NCI-H526 (cell line): Measurements from ENCODE around the gene DCAKD.

Source experiments
- DNase-seq, 2 experiments: peaks; one replicate each; lab custom pipeline; 2025; lab: John Stamatoyannopoulos, UW

The DCAKD gene

GRCh38 chr17:45001310-45001709, 50.1 kb downstream of the DCAKD start:
- DNase-seq, result no peak

- no peak for DNase-seq
Observed at GRCh38 chr17:44999433-44999832, 52.0 kb downstream of the DCAKD start.

- no peak for DNase-seq
Observed at GRCh38 chr17:44998646-44999045, 52.8 kb downstream of the DCAKD start.

GRCh38 chr17:44997733-44998520, 53.5 kb downstream of the DCAKD start:
- no peak for DNase-seq

GRCh38 chr17:44996304-44996703, 55.1 kb downstream of the DCAKD start:
- no peak for DNase-seq

- DNase-seq, result no peak
Observed at GRCh38 chr17:44995436-44996001, 55.9 kb downstream of the DCAKD start.

- no peak for DNase-seq
Observed at GRCh38 chr17:44992242-44992939, 59.0 kb downstream of the DCAKD start.

GRCh38 chr17:44990994-44991393, 60.4 kb downstream of the DCAKD start:
- DNase-seq, result no peak

GRCh38 chr17:44989552-44990138, 61.8 kb downstream of the DCAKD start:
- DNase-seq, result no peak

GRCh38 chr17:44988044-44988942, 63.1 kb downstream of the DCAKD start:
- peak in 1 of 2 experiments; percentile 37 for DNase-seq

GRCh38 chr17:44983563-44983962, 67.9 kb downstream of the DCAKD start:
- DNase-seq, result no peak

GRCh38 chr17:44982113-44982702, 69.2 kb downstream of the DCAKD start:
- DNase-seq, result no peak

- no peak for DNase-seq
Observed at GRCh38 chr17:44981221-44981968, 70.0 kb downstream of the DCAKD start.

- no peak for DNase-seq
Observed at GRCh38 chr17:44979426-44979995, 71.9 kb downstream of the DCAKD start.

- DNase-seq, result no peak
Observed at GRCh38 chr17:44978807-44979206, 72.6 kb downstream of the DCAKD start.

- DNase-seq, result no peak
Observed at GRCh38 chr17:44977814-44978550, 73.5 kb downstream of the DCAKD start.

- no peak for DNase-seq
Observed at GRCh38 chr17:44977065-44977464, 74.4 kb downstream of the DCAKD start.

GRCh38 chr17:44976206-44976605, 75.2 kb downstream of the DCAKD start:
- peak; percentile 18 to 71 for DNase-seq
